Activated CD8-positive, alpha-beta memory T cell treated with anti-CD3 and anti-CD28 coated beads, Interleukin-2, amount 50 U/mL, for 24 hours (primary cell): ENCODE data around the gene ITGAV.

ENCODE experiments used
- DNase-seq: peaks from one replicate; pipeline ENCODE4 v3.0.0-alpha.2; 2020; ENCODE audit errors: extremely low read depth

Gene ITGAV

GRCh38 chr2:186717320-186718007 is 127.6 kb downstream of the ITGAV start:
- DNase-seq: no peak

- no peak for DNase-seq
These were observed 128.3 kb downstream of the ITGAV start for GRCh38 chr2:186718122-186718521.

GRCh38 chr2:186718903-186719302 is 129.0 kb downstream of the ITGAV start:
- no peak for DNase-seq

GRCh38 chr2:186721956-186722355 is 132.1 kb downstream of the ITGAV start:
- no peak for DNase-seq

- DNase-seq: no peak
These were observed 134.9 kb downstream of the ITGAV start for GRCh38 chr2:186724736-186725135.

- DNase-seq: no peak
These were observed 135.9 kb downstream of the ITGAV start for GRCh38 chr2:186725783-186726182.

GRCh38 chr2:186726938-186727337 is 137.1 kb downstream of the ITGAV start:
- no peak for DNase-seq

- DNase-seq: no peak
These were observed 138.8 kb downstream of the ITGAV start for GRCh38 chr2:186728631-186729030.
